Neural progenitor cell (in vitro differentiated cells): ENCODE results near the gene POU3F3. TPM values are rescaled to one million over a fixed set of nuclear protein-coding genes. Genes with fewer than 3 reads are reported as not detected.

Experiments
- DNase-seq: peaks from one replicate; pipeline ENCODE4 v3.0.0-alpha.2; 2016; ENCODE audit warnings: low spot score
- H2AFZ ChIP-seq: fragments of 200-600 bp; sonication (generic); replicated peaks from 2 replicates; pipeline ENCODE4 v1.6.1; 2016; ENCODE audit warnings: antibody characterized with exemption
- H3F3A ChIP-seq: fragments of 200-600 bp; sonication (generic); 2 replicates; pipeline ENCODE4 v1.6.1; 2016; ENCODE audit warnings: antibody characterized with exemption, low read depth
- H3K27ac ChIP-seq: fragments of 200-600 bp; sonication (generic); 2 replicates; pipeline ENCODE4 v1.5.1; 2016; ENCODE audit warnings: mild to moderate bottlenecking
- H3K27me3 ChIP-seq: fragments of 200-600 bp; sonication (generic); 2 replicates; pipeline ENCODE4 v1.6.1; 2016; ENCODE audit warnings: mild to moderate bottlenecking, moderate library complexity
- H3K36me3 ChIP-seq: fragments of 200-600 bp; sonication (generic); 2 replicates; pipeline ENCODE4 v1.5.1; 2016
- H3K4me1 ChIP-seq: fragments of 200-600 bp; sonication (generic); 2 replicates; pipeline ENCODE4 v1.6.1; 2016; ENCODE audit warnings: mixed run types
- H3K4me2 ChIP-seq: fragments of 200-600 bp; sonication (generic); 2 replicates; pipeline ENCODE4 v1.6.1; 2016
- H3K4me3 ChIP-seq: fragments of 200-600 bp; sonication (generic); 2 replicates; pipeline ENCODE4 v1.5.1; 2016
- H3K79me2 ChIP-seq: fragments of 200-600 bp; sonication (generic); 2 replicates; pipeline ENCODE4 v1.6.1; 2016; ENCODE audit warnings: low read depth
- H3K9ac ChIP-seq: fragments of 200-600 bp; sonication (generic); 2 replicates; pipeline ENCODE4 v1.6.1; 2016
- H3K9me3 ChIP-seq: fragments of 200-600 bp; sonication (generic); 2 replicates; pipeline ENCODE4 v1.5.1; 2016; ENCODE audit warnings: low read depth
- H4K20me1 ChIP-seq: fragments of 200-600 bp; sonication (generic); 2 replicates; pipeline ENCODE4 v1.6.1; 2016; ENCODE audit warnings: low read depth
- H3K27ac Mint-ChIP-seq: 3 replicates; pipeline ENCODE4 v1.8.0; 2021; ENCODE audit warnings: mixed read lengths
- H3K27me3 Mint-ChIP-seq: 2 replicates; pipeline ENCODE4 v1.8.0; 2022; ENCODE audit warnings: low read depth, mild to moderate bottlenecking, inconsistent platforms, moderate library complexity, mixed read lengths; ENCODE audit not compliant: insufficient read depth
- H3K36me3 Mint-ChIP-seq: 3 replicates; pipeline ENCODE4 v1.8.0; 2021; ENCODE audit warnings: mixed read lengths
- H3K4me1 Mint-ChIP-seq: 3 replicates; pipeline ENCODE4 v1.8.0; 2021; ENCODE audit warnings: mixed read lengths
- H3K4me3 Mint-ChIP-seq: 3 replicates; pipeline ENCODE4 v1.8.0; 2021; ENCODE audit warnings: mild to moderate bottlenecking, moderate library complexity, mixed read lengths
- H3K9me3 Mint-ChIP-seq: 3 replicates; pipeline ENCODE4 v1.8.0; 2020; ENCODE audit warnings: mixed read lengths
- CTCF ChIP-seq: fragments of 200-600 bp; sonication (generic); IDR thresholded peaks from 2 replicates; pipeline ENCODE4 v1.5.1; 2017; ENCODE audit warnings: antibody characterized with exemption, mild to moderate bottlenecking
- EZH2 ChIP-seq: fragments of 200-600 bp; sonication (generic); IDR thresholded peaks from 2 replicates; pipeline ENCODE4 v1.6.1; 2017; ENCODE audit warnings: antibody characterized with exemption, mild to moderate bottlenecking, moderate library complexity
- EZH2phosphoT487 ChIP-seq: fragments of 200-600 bp; sonication (generic); IDR thresholded peaks from 2 replicates; pipeline ENCODE4 v1.6.1; 2017; ENCODE audit warnings: antibody characterized with exemption
- total RNA-seq: library from RNA; depleted of rRNA; stranded (reverse); fragments of >200 nt; gene quantifications from 2 replicates; pipeline ENCODE4 v1.2.3, GENCODE V29; 2015; ENCODE audit warnings: low replicate concordance

Gene POU3F3
- total RNA-seq, 1 donor from 2014 or later: not detected

DNA sequence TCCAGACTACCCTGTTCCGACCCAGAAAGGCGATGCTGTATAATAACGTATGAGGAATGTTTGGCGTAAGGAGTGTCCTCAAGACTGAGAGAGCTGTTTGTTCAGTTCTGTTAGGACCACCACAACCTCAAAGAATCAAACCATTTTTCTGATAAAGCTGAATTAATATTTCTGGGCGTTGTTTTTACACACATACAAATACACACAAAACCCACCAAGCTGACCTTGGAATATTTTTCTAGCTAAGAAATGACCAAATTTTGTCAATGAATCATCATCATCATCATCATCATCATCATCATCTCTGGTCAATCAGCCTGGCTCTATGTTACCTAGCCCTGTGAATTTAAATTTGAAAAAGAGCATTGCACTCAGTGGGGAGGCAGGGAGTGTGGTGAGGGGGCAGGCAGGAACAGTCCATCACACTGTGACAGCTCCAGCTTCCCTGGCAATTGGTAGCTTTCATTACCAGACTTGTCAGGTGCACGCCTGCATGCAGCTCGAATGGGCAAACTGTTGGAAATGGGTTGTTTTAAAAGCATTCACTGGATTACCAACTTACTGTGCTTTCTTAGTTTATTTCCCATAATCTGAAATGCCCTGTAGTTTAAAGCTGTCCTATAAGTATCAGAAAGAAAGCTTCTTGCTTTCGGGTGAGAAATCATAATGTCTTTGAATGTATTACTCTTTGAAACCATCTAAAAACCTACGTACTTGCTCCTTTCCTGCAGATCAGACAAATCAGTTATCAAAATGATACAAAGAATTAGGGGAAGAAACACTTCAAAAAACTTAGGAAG lies 6.9 kb upstream of the POU3F3 start:
- Mint-ChIP-seq H3K27ac (peak overlapping the region; percentile 95), H3K4me3 (peak overlapping the region; percentile 99), H3K27me3 (peaks cover 19% of the 10 kb centered on the region), H3K9me3 (no peaks in the 10 kb centered on the region), H3K36me3 (peaks cover 3% of the 10 kb centered on the region), H3K4me1 (peaks cover 54% of the 10 kb centered on the region)
- H3K9ac ChIP-seq: no peak overlapping the region
- H3K27me3 ChIP-seq: peaks cover 100% of the 10 kb centered on the region
- H3K27ac ChIP-seq: no peak overlapping the region
- peaks cover 57% of the 10 kb centered on the region for H3F3A ChIP-seq
- no peak overlapping the region for H2AFZ ChIP-seq
- TF ChIP-seq CTCF (no peak), EZH2phosphoT487 (peak; percentile 45), EZH2 (no peak)
- peaks cover 49% of the 10 kb centered on the region for H4K20me1 ChIP-seq
- no peak overlapping the region for H3K4me2 ChIP-seq
- peak; percentile 41 for DNase-seq
- H3K36me3 ChIP-seq: no peaks in the 10 kb centered on the region
- no peaks in the 10 kb centered on the region for H3K79me2 ChIP-seq
- peaks cover 33% of the 10 kb centered on the region for H3K4me1 ChIP-seq
- no peak overlapping the region for H3K4me3 ChIP-seq
- H3K9me3 ChIP-seq: no peaks in the 10 kb centered on the region

GRCh38 chr2:104847586-104848160 lies 6.2 kb upstream of the POU3F3 start:
- H3K27ac Mint-ChIP-seq: peak overlapping the region; percentile 11
- H3K27me3 ChIP-seq: peaks cover 100% of the 10 kb centered on the region
- H4K20me1 ChIP-seq: peaks cover 54% of the 10 kb centered on the region
- H3K79me2 ChIP-seq: no peaks in the 10 kb centered on the region
- H3K9ac ChIP-seq: no peak overlapping the region
- H3K9me3 ChIP-seq: no peaks in the 10 kb centered on the region
- peaks cover 3% of the 10 kb centered on the region for H3K36me3 Mint-ChIP-seq
- H3K9me3 Mint-ChIP-seq: no peaks in the 10 kb centered on the region
- no peak overlapping the region for H3K4me2 ChIP-seq
- peaks cover 34% of the 10 kb centered on the region for H3K4me1 ChIP-seq
- no peak overlapping the region for H2AFZ ChIP-seq
- peaks cover 51% of the 10 kb centered on the region for H3K4me1 Mint-ChIP-seq
- peaks cover 58% of the 10 kb centered on the region for H3F3A ChIP-seq
- DNase-seq: no peak
- peaks cover 16% of the 10 kb centered on the region for H3K27me3 Mint-ChIP-seq
- no peaks in the 10 kb centered on the region for H3K36me3 ChIP-seq
- no peak overlapping the region for H3K27ac ChIP-seq
- peak overlapping the region; percentile 99 for H3K4me3 Mint-ChIP-seq
- H3K4me3 ChIP-seq: no peak overlapping the region
- TF ChIP-seq EZH2 (no peak), CTCF (no peak), EZH2phosphoT487 (no peak)

GRCh38 chr2:104848526-104848925 lies 5.4 kb upstream of the POU3F3 start:
- no peak for DNase-seq
- TF ChIP-seq EZH2phosphoT487 (no peak), EZH2 (no peak), CTCF (no peak)
- Histone ChIP-seq H4K20me1 (peaks cover 54% of the 10 kb centered on the region), H3K4me1 (peaks cover 34% of the 10 kb centered on the region), H3K9me3 (no peaks in the 10 kb centered on the region), H3K27ac (no peak overlapping the region), H3K4me2 (no peak overlapping the region), H3K79me2 (no peaks in the 10 kb centered on the region), H3K9ac (no peak overlapping the region), H3K4me3 (no peak overlapping the region), H3F3A (peaks cover 61% of the 10 kb centered on the region), H2AFZ (no peak overlapping the region), H3K36me3 (no peaks in the 10 kb centered on the region), H3K27me3 (peaks cover 100% of the 10 kb centered on the region)
- Mint-ChIP-seq H3K27ac (peak overlapping the region; percentile 92), H3K27me3 (peaks cover 14% of the 10 kb centered on the region), H3K9me3 (no peaks in the 10 kb centered on the region), H3K36me3 (peaks cover 3% of the 10 kb centered on the region), H3K4me3 (peak overlapping the region; percentile 99), H3K4me1 (peaks cover 49% of the 10 kb centered on the region)
